GM12878 (cell line): ENCODE data around the gene SLC11A2. TPM values are rescaled to one million over a fixed set of nuclear protein-coding genes. Genes with fewer than 3 reads are reported as not detected.

Experiments
- ATAC-seq: fragments of 200-7000 bp; cut with Tn5 transposase; 3 replicates; pipeline ENCODE4 v1.9.1; 2020; ENCODE audit warnings: mild to moderate bottlenecking, moderate library complexity
- BruUV-seq: library from RNA; stranded (reverse); fragments of 400-500 nt; replicated peaks from 2 replicates; lab custom pipeline; 2021; lab: Mats Ljungman, UMichigan
- CTCF ChIA-PET: fragments of 300-600 bp; sonication (Branson Sonifier 250); formaldehyde crosslinking; extraction: SDS; loops from one replicate; lab custom pipeline; 2021; ENCODE audit warnings: inconsistent platforms; lab: Yijun Ruan, JAX
- POLR2A ChIA-PET: fragments of 350-600 bp; formaldehyde crosslinking; extraction: SDS; loops from one replicate; lab custom pipeline; 2021; ENCODE audit warnings: inconsistent platforms; lab: Charles Lee
- RAD21 ChIA-PET: fragments of 300-600 bp; sonication (Branson Sonifier 250); formaldehyde crosslinking; loops from one replicate; lab custom pipeline; 2023; ENCODE audit warnings: antibody characterized with exemption; ENCODE audit not compliant: unreplicated experiment; lab: Charles Lee
- SMC1A ChIA-PET: fragments of 300-600 bp; sonication (Branson Sonifier 250); formaldehyde crosslinking; loops from one replicate; lab custom pipeline; 2023; ENCODE audit not compliant: unreplicated experiment, uncharacterized antibody; lab: Charles Lee
- DNase-seq: peaks from one replicate; pipeline ENCODE4 v3.0.0-alpha.2; 2011; ENCODE audit warnings: low read depth, low spot score
- FAIRE-seq: peaks from 3 replicates; lab custom pipeline; 2011; peaks lifted over from hg19 to GRCh38; lab: Jason Lieb, UNC
- H2AFZ ChIP-seq: 2 replicates; pipeline ENCODE4 v1.6.0; 2011; ENCODE audit warnings: low read depth, low read length, control low read depth; ENCODE audit not compliant: control insufficient read depth
- H3K27ac ChIP-seq: 2 replicates; pipeline ENCODE4 v1.5.1; 2011; ENCODE audit warnings: control low read depth; ENCODE audit not compliant: control insufficient read depth, insufficient read depth
- H3K27me3 ChIP-seq, 2 experiments: replicated peaks in 1 of 2; 2 replicates each; pipeline versions ENCODE4 v1.6.0 to v1.6.1; 2011; ENCODE audit warnings: low read length in 1 of 2; ENCODE audit not compliant: control insufficient read depth in 2 of 2, insufficient read depth in 2 of 2
- H3K36me3 ChIP-seq, 2 experiments: 2 replicates each; pipeline ENCODE4 v1.5.1; 2011; ENCODE audit warnings: low read length in 1 of 2; ENCODE audit not compliant: control insufficient read depth in 2 of 2, insufficient read depth in 2 of 2
- H3K4me1 ChIP-seq: 2 replicates; pipeline ENCODE4 v1.6.1; 2011; ENCODE audit warnings: mild to moderate bottlenecking, low read length, moderate library complexity, mixed read lengths; ENCODE audit not compliant: control insufficient read depth, insufficient read depth
- H3K4me2 ChIP-seq: 2 replicates; pipeline ENCODE4 v1.6.0; 2011; ENCODE audit warnings: control low read depth; ENCODE audit not compliant: control insufficient read depth, insufficient read depth
- H3K4me3 ChIP-seq: fragments of 200-600 bp; sonication (generic); 2 replicates; pipeline ENCODE4 v1.5.1; 2016
- H3K79me2 ChIP-seq: 2 replicates; pipeline ENCODE4 v1.6.0; 2011; ENCODE audit warnings: low read length; ENCODE audit not compliant: control insufficient read depth, insufficient read depth
- H3K9ac ChIP-seq: 2 replicates; pipeline ENCODE4 v1.8.0; 2011; ENCODE audit warnings: low read length, control low read depth, mixed read lengths; ENCODE audit not compliant: control insufficient read depth, insufficient read depth
- H3K9me3 ChIP-seq: replicated peaks from 3 replicates; pipeline ENCODE4 v1.5.1; 2011; ENCODE audit warnings: mild to moderate bottlenecking, low read length; ENCODE audit not compliant: control insufficient read depth, insufficient read depth
- H4K20me1 ChIP-seq: 2 replicates; pipeline ENCODE4 v1.6.0; 2011; ENCODE audit not compliant: control insufficient read depth, insufficient read depth
- BMI1 ChIP-seq: fragments of 450-650 bp; IDR thresholded peaks from 2 replicates; pipeline ENCODE4 v1.6.1; 2016; ENCODE audit warnings: mild to moderate bottlenecking, moderate library complexity, borderline replicate concordance
- CBX5 ChIP-seq: sonication (generic); IDR thresholded peaks from 2 replicates; pipeline ENCODE4 v1.6.1; 2016; ENCODE audit warnings: low read depth, moderate library complexity, mild to moderate bottlenecking, inconsistent platforms
- EP300 ChIP-seq, 2 experiments: fragments of 150-350 bp in 1 of 2; IDR thresholded peaks; 2 replicates each; pipeline ENCODE4 v1.6.1; 2011 to 2012; ENCODE audit warnings: low read depth in 2 of 2, low read length in 2 of 2, borderline replicate concordance in 1 of 2, improper control_type of control experiment in 1 of 2, inconsistent platforms in 1 of 2; ENCODE audit not compliant: control insufficient read depth in 1 of 2
- KDM1A ChIP-seq: fragments of 200-600 bp; sonication (generic); IDR thresholded peaks from 2 replicates; pipeline ENCODE4 v1.6.1; 2016; ENCODE audit warnings: borderline replicate concordance
- NFXL1 ChIP-seq: fragments of 450-650 bp; IDR thresholded peaks from 2 replicates; pipeline ENCODE4 v1.6.1; 2017; ENCODE audit warnings: antibody characterized with exemption, mild to moderate bottlenecking, borderline replicate concordance
- PAX5 ChIP-seq: IDR thresholded peaks from 2 replicates; pipeline ENCODE4 v1.6.1; 2011; ENCODE audit warnings: low read depth, low read length, borderline replicate concordance
- POLR2A ChIP-seq: IDR thresholded peaks from 2 replicates; pipeline ENCODE4 v1.6.1; 2011; ENCODE audit warnings: low read depth, mild to moderate bottlenecking, low read length
- RAD21 ChIP-seq: IDR thresholded peaks from 2 replicates; pipeline ENCODE4 v1.6.1; 2011; ENCODE audit warnings: mild to moderate bottlenecking, low read depth, low read length, moderate library complexity; ENCODE audit not compliant: insufficient read depth
- SMC3 ChIP-seq: IDR thresholded peaks from 2 replicates; pipeline ENCODE4 v1.6.1; 2011; ENCODE audit warnings: low read length, improper control_type of control experiment, borderline replicate concordance
- YY1 ChIP-seq: IDR thresholded peaks from 2 replicates; pipeline ENCODE4 v1.6.1; 2011; ENCODE audit warnings: low read depth, mild to moderate bottlenecking, low read length
- ZBED1 ChIP-seq: IDR thresholded peaks from 2 replicates; pipeline ENCODE4 v1.6.1; 2016; ENCODE audit warnings: borderline replicate concordance
- WGBS: methylation state at CpG from one replicate; pipeline ENCODE4 v1.1.6; 2016; ENCODE audit warnings: low lambda C conversion rate; ENCODE audit not compliant: insufficient replicate concordance, insufficient coverage; ENCODE audit errors: missing lambda C conversion rate; 5-methylcytosine and 5-hydroxymethylcytosine counted together
- in situ Hi-C: fragments of 300-500 bp; cut with MboI; formaldehyde crosslinking; loops from 9 replicates; pipeline ENCODE4 v1.14.3; 2018; ENCODE audit warnings: mixed read lengths
- intact Hi-C: fragments of 100-400 bp; cut with micrococcal nuclease; formaldehyde crosslinking; loops from one replicate; pipeline ENCODE4 v1.14.2; 2022; ENCODE audit not compliant: unreplicated experiment
- polyA plus RNA-seq, 11 experiments: library from polyadenylated mRNA; depleted of rRNA in 4 of 11; unstranded in 6 of 11; stranded (reverse) in 5 of 11; fragments of >200 nt; fragmentation: Nextera tagmentation in 4 of 11; fragmentation: Illumina TruSeq in 1 of 11; extraction: Ambion mirVana in 4 of 11; extraction: Trizol in 1 of 11; gene quantifications; 1 replicate in 1 of 11; 2 replicates in 10 of 11; pipeline versions ENCODE4 v1.2.1 to v1.2.3, GENCODE V29; 2011 to 2016; ENCODE audit warnings: inconsistent platforms in 2 of 11, missing spikeins in 2 of 11, low read depth in 1 of 11
- total RNA-seq, 4 experiments: library from RNA; depleted of rRNA in 3 of 4; stranded (reverse); fragments of >200 nt in 3 of 4; fragmentation: Illumina TruSeq in 1 of 4; extraction: Trizol in 1 of 4; gene quantifications; 2 replicates each; pipeline versions ENCODE4 v1.2.1 to v1.2.3, GENCODE V29; 2013 to 2021
- TF ChIP-seq, protein P1 (sequence below), 3 experiments: IDR thresholded peaks in 2 of 3; conservative IDR thresholded peaks in 1 of 3; 2 replicates each; pipeline ENCODE4 v1.5.1; 2011; ENCODE audit warnings: low read depth in 3 of 3, low read length in 3 of 3, mild to moderate bottlenecking in 3 of 3, control low read depth in 2 of 3, moderate library complexity in 2 of 3, inconsistent platforms in 1 of 3, mixed read lengths in 1 of 3; ENCODE audit not compliant: control insufficient read depth in 2 of 3, insufficient read depth in 1 of 3; ENCODE audit errors: extremely low read depth in 1 of 3
- TF ChIP-seq, protein P2 (sequence below): fragments of 450-650 bp; formaldehyde crosslinking; IDR thresholded peaks from 2 replicates; pipeline ENCODE4 v1.4.0; 2020; ENCODE audit warnings: mild to moderate bottlenecking, moderate library complexity

SLC11A2 gene
- total and polyA plus RNA-seq, 10 of the 15 experiments (the other 5 are each of a cell fraction or from before 2014, with no cell fraction given), result 6.2 to 29.4 (median 15.6) TPM

- ATAC-seq, result peak; percentile 69
Observed at GRCh38 chr12:50986966-50987737, 39.0 kb downstream of the SLC11A2 start.

More at GRCh38 chr12:50986966-50987737, 39.0 kb downstream of the SLC11A2 start:
- no peak overlapping the region for H3K4me3 ChIP-seq
- no TSS peak for BruUV-seq
- no peaks in the 10 kb centered on the region for H3K27me3 ChIP-seq
- in situ Hi-C loops, result no loop called here
- RAD21 ChIA-PET, result interaction anchor here (0.6 to 7.3 kb wide), 18 partner anchors 17 to 892 kb away, joined by 3 to 114 read pairs (median 4); partner anchors contain the start of genes ATF1, DIP2B, LETMD1 and SLC11A2
- H2AFZ ChIP-seq, result no peak overlapping the region
- 76% methylated on average over 8 of the region's 8 CpGs for WGBS
- POLR2A ChIA-PET, result interaction anchor here (0.8 kb wide), 1 partner anchor 222 kb away, joined by 3 read pairs; no protein-coding TSS in a partner anchor
- intact Hi-C loops, result loop anchor here (2.0 to 5.0 kb wide), 2 partner anchors 162 to 220 kb away; no protein-coding TSS in a partner anchor
- peaks cover 2 to 17% of the 10 kb centered on the region in 2 experiments for H3K36me3 ChIP-seq
- H4K20me1 ChIP-seq, result no peaks in the 10 kb centered on the region
- peaks cover 17% of the 10 kb centered on the region for H3K4me1 ChIP-seq
- CTCF ChIA-PET, result interaction anchor here (0.7 to 7.2 kb wide), 29 partner anchors 11 to 492 kb away, joined by 3 to 149 read pairs (median 5); partner anchors contain the start of genes ATF1, DIP2B and SLC11A2
- peak; percentile 57 for FAIRE-seq
- no peak for TF ChIP-seq CBX5
- peak; percentile 77 for TF ChIP-seq RAD21
- TF ChIP-seq YY1, result 0 out of 2 replicates have a peak, but pooled peaks have one; percentile 52
- TF ChIP-seq, protein P1, sequence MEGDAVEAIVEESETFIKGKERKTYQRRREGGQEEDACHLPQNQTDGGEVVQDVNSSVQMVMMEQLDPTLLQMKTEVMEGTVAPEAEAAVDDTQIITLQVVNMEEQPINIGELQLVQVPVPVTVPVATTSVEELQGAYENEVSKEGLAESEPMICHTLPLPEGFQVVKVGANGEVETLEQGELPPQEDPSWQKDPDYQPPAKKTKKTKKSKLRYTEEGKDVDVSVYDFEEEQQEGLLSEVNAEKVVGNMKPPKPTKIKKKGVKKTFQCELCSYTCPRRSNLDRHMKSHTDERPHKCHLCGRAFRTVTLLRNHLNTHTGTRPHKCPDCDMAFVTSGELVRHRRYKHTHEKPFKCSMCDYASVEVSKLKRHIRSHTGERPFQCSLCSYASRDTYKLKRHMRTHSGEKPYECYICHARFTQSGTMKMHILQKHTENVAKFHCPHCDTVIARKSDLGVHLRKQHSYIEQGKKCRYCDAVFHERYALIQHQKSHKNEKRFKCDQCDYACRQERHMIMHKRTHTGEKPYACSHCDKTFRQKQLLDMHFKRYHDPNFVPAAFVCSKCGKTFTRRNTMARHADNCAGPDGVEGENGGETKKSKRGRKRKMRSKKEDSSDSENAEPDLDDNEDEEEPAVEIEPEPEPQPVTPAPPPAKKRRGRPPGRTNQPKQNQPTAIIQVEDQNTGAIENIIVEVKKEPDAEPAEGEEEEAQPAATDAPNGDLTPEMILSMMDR (IDR thresholded peaks at IDR 0.05 in 2 of 3, conservative IDR thresholded peaks at IDR 0.05 in 1 of 3; ENCODE audit: control insufficient read depth in 2 of 3, extremely low read depth in 1 of 3, insufficient read depth in 1 of 3, low read depth in 3 of 3, low read length in 3 of 3), result peak; percentile 45 to 68 (median 64); a peak in 5 of 6 replicates
- peak; percentile 81; the same call in 1 of the 2 replicates for TF ChIP-seq SMC3
- TF ChIP-seq PAX5, result no peak
- TF ChIP-seq EP300 (IDR thresholded peaks at IDR 0.05; ENCODE audit: borderline replicate concordance in 1 of 2, control insufficient read depth in 1 of 2, low read depth in 2 of 2, low read length in 2 of 2), result no peak
- TF ChIP-seq ZBED1, result no peak
- no peak for TF ChIP-seq KDM1A
- no peak for TF ChIP-seq BMI1
- TF ChIP-seq, protein P2, sequence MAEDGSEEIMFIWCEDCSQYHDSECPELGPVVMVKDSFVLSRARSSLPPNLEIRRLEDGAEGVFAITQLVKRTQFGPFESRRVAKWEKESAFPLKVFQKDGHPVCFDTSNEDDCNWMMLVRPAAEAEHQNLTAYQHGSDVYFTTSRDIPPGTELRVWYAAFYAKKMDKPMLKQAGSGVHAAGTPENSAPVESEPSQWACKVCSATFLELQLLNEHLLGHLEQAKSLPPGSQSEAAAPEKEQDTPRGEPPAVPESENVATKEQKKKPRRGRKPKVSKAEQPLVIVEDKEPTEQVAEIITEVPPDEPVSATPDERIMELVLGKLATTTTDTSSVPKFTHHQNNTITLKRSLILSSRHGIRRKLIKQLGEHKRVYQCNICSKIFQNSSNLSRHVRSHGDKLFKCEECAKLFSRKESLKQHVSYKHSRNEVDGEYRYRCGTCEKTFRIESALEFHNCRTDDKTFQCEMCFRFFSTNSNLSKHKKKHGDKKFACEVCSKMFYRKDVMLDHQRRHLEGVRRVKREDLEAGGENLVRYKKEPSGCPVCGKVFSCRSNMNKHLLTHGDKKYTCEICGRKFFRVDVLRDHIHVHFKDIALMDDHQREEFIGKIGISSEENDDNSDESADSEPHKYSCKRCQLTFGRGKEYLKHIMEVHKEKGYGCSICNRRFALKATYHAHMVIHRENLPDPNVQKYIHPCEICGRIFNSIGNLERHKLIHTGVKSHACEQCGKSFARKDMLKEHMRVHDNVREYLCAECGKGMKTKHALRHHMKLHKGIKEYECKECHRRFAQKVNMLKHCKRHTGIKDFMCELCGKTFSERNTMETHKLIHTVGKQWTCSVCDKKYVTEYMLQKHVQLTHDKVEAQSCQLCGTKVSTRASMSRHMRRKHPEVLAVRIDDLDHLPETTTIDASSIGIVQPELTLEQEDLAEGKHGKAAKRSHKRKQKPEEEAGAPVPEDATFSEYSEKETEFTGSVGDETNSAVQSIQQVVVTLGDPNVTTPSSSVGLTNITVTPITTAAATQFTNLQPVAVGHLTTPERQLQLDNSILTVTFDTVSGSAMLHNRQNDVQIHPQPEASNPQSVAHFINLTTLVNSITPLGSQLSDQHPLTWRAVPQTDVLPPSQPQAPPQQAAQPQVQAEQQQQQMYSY, result no peak
- TF ChIP-seq POLR2A, result no peak
- TF ChIP-seq NFXL1, result no peak
- no peak for DNase-seq
- no peak overlapping the region for H3K9ac ChIP-seq
- no peak overlapping the region for H3K4me2 ChIP-seq
- H3K9me3 ChIP-seq, result no peaks in the 10 kb centered on the region
- no peaks in the 10 kb centered on the region for H3K79me2 ChIP-seq
- no peak overlapping the region for H3K27ac ChIP-seq
- SMC1A ChIA-PET, result interaction anchor here (0.6 to 7.6 kb wide), 23 partner anchors 8 to 482 kb away, joined by 3 to 129 read pairs (median 4); partner anchors contain the start of genes ATF1, DIP2B and SLC11A2
